Measurements from ENCODE around the gene ARHGAP9. TPM values are rescaled to one million over a fixed set of nuclear protein-coding genes. Genes with fewer than 3 reads are reported as not detected.
A peak's percentile ranks its signal among the peaks of the same experiment; 100 is the strongest.

Gene ARHGAP9
- total and polyA plus RNA-seq, 2 of the 8 experiments (the other 6 are each of a cell fraction or from before 2014, with no cell fraction given): 3.2 to 6.0 TPM

GRCh38 chr12:57475271-57476161 lies 4.2 kb downstream of the ARHGAP9 start (continued):
- TF ChIP-seq CHD7 (IDR thresholded peaks at IDR 0.05; ENCODE audit: insufficient replicate concordance, low read length) (no peak), SRF (IDR thresholded peaks at IDR 0.05; ENCODE audit: low read depth, low read length) (no peak), CTBP2 (IDR thresholded peaks at IDR 0.05; ENCODE audit: borderline replicate concordance, insufficient read depth, insufficient read length, low read length) (no peak), FOSL1 (IDR thresholded peaks at IDR 0.05; ENCODE audit: insufficient read depth, low read depth, low read length) (no peak), MAX (IDR thresholded peaks at IDR 0.05) (peak; percentile 75), TBP (IDR thresholded peaks at IDR 0.05; ENCODE audit: low read depth, low read length) (no peak; the same call in 1 of the 2 replicates), NRF1 (IDR thresholded peaks at IDR 0.05; ENCODE audit: low read depth, low read length) (no peak; the same call in 1 of the 2 replicates), BACH1 (IDR thresholded peaks at IDR 0.05; ENCODE audit: low read length) (no peak), HDAC6 (IDR thresholded peaks at IDR 0.05; ENCODE audit: low read depth, low read length) (no peak), EGR1 (IDR thresholded peaks at IDR 0.05; ENCODE audit: borderline replicate concordance, low read depth, low read length) (no peak)

Measured in H1 (cell line).